Skeletal muscle tissue (tissue), 4 donors: ENCODE measurements around the gene MEIS2. TPM values are rescaled to one million over a fixed set of nuclear protein-coding genes. Genes with fewer than 3 reads are reported as not detected.

Experiments
- H3K27ac ChIP-seq: one replicate; pipeline ENCODE4 v1.7.0; 2013; ENCODE audit warnings: mild to moderate bottlenecking, low read depth, low read length, inconsistent platforms
- H3K27me3 ChIP-seq, 3 donors: one replicate each; pipeline ENCODE4 v1.7.0; 2013; ENCODE audit warnings: low read length in 3 of 3; ENCODE audit not compliant: control insufficient read depth in 3 of 3, insufficient read depth in 3 of 3
- H3K36me3 ChIP-seq, 3 donors: one replicate each; pipeline ENCODE4 v1.7.0; 2013; ENCODE audit warnings: low read length in 3 of 3; ENCODE audit not compliant: control insufficient read depth in 3 of 3, insufficient read depth in 3 of 3
- H3K4me1 ChIP-seq, 3 donors: one replicate each; pipeline ENCODE4 v1.7.0; 2013; ENCODE audit warnings: low read length in 3 of 3, mild to moderate bottlenecking in 3 of 3; ENCODE audit not compliant: control insufficient read depth in 3 of 3, insufficient read depth in 3 of 3
- H3K4me3 ChIP-seq, 3 donors: one replicate each; pipeline ENCODE4 v1.7.0; 2013; ENCODE audit warnings: low read length in 3 of 3
- H3K9ac ChIP-seq, 3 donors: one replicate each; pipeline ENCODE4 v1.7.0; 2013; ENCODE audit warnings: low read length in 3 of 3, mild to moderate bottlenecking in 3 of 3, moderate library complexity in 2 of 3, low read depth in 1 of 3
- H3K9me3 ChIP-seq, 3 donors: one replicate each; pipeline ENCODE4 v1.7.0; 2013; ENCODE audit warnings: low read length in 3 of 3; ENCODE audit not compliant: control insufficient read depth in 3 of 3
- total RNA-seq: library from RNA; depleted of rRNA; stranded (reverse); fragments of >200 nt; gene quantifications from one replicate; pipeline ENCODE4 v1.2.3, GENCODE V29; 2014
- donor health status: Osteomylitis.

Gene MEIS2
- total RNA-seq, 1 donor from 2014 or later, result 4.2 TPM

- Histone ChIP-seq H3K9ac (no peak overlapping the region), H3K27ac (no peak overlapping the region), H3K4me1 (no peaks in the 10 kb centered on the region), H3K4me3 (no peak overlapping the region), H3K36me3 (no peaks in the 10 kb centered on the region), H3K27me3 (peaks cover 2 to 10% (median 3%) of the 10 kb centered on the region in 3 donors), H3K9me3 (no peaks in the 10 kb centered on the region)
These were observed 20.0 kb downstream of the MEIS2 start for GRCh38 chr15:37080261-37080921.

- no peak overlapping the region for H3K27ac ChIP-seq
These were observed 20.6 kb downstream of the MEIS2 start for GRCh38 chr15:37079726-37080125.

GRCh38 chr15:37078566-37078965 is 21.8 kb downstream of the MEIS2 start:
- H3K4me1 ChIP-seq, result no peaks in the 10 kb centered on the region
- H3K36me3 ChIP-seq, result no peaks in the 10 kb centered on the region

More at GRCh38 chr15:37079726-37080125, 20.6 kb downstream of the MEIS2 start:
- no peak overlapping the region for H3K4me3 ChIP-seq
- no peaks in the 10 kb centered on the region for H3K9me3 ChIP-seq
- no peak overlapping the region for H3K9ac ChIP-seq
- H3K4me1 ChIP-seq, result no peaks in the 10 kb centered on the region
- H3K27me3 ChIP-seq, result peaks cover 2 to 10% (median 3%) of the 10 kb centered on the region in 3 donors
- no peaks in the 10 kb centered on the region for H3K36me3 ChIP-seq

GRCh38 chr15:37077623-37078351 is 22.6 kb downstream of the MEIS2 start:
- Histone ChIP-seq H3K27ac (no peak overlapping the region), H3K9ac (no peak overlapping the region), H3K4me1 (no peaks in the 10 kb centered on the region)

More at GRCh38 chr15:37078566-37078965, 21.8 kb downstream of the MEIS2 start:
- Histone ChIP-seq H3K9ac (no peak overlapping the region), H3K27me3 (peaks cover 1 to 13% (median 2%) of the 10 kb centered on the region in 3 donors), H3K4me3 (no peak overlapping the region), H3K27ac (no peak overlapping the region), H3K9me3 (no peaks in the 10 kb centered on the region)

GRCh38 chr15:37076543-37076942 is 23.8 kb downstream of the MEIS2 start:
- Histone ChIP-seq H3K9ac (no peak overlapping the region), H3K4me3 (no peak overlapping the region), H3K36me3 (no peaks in the 10 kb centered on the region), H3K27ac (no peak overlapping the region), H3K9me3 (no peaks in the 10 kb centered on the region), H3K4me1 (no peaks in the 10 kb centered on the region), H3K27me3 (peaks cover 0 to 13% (median 2%) of the 10 kb centered on the region in 3 donors)

More at GRCh38 chr15:37077623-37078351, 22.6 kb downstream of the MEIS2 start:
- Histone ChIP-seq H3K36me3 (no peaks in the 10 kb centered on the region), H3K27me3 (peaks cover 0 to 13% (median 2%) of the 10 kb centered on the region in 3 donors), H3K4me3 (no peak overlapping the region), H3K9me3 (no peaks in the 10 kb centered on the region)

GRCh38 chr15:37075777-37076176 is 24.6 kb downstream of the MEIS2 start:
- Histone ChIP-seq H3K27me3 (peaks cover 0 to 13% (median 2%) of the 10 kb centered on the region in 3 donors), H3K4me1 (no peaks in the 10 kb centered on the region), H3K4me3 (no peak overlapping the region), H3K9me3 (no peaks in the 10 kb centered on the region), H3K36me3 (no peaks in the 10 kb centered on the region), H3K9ac (no peak overlapping the region), H3K27ac (no peak overlapping the region)

GRCh38 chr15:37072181-37072580 is 28.2 kb downstream of the MEIS2 start:
- no peaks in the 10 kb centered on the region for H3K9me3 ChIP-seq
- H3K27me3 ChIP-seq, result peaks cover 0 to 6% (median 2%) of the 10 kb centered on the region in 3 donors
- no peak overlapping the region for H3K4me3 ChIP-seq
- no peaks in the 10 kb centered on the region for H3K4me1 ChIP-seq
- no peaks in the 10 kb centered on the region for H3K36me3 ChIP-seq
- H3K27ac ChIP-seq, result no peak overlapping the region
- no peak overlapping the region for H3K9ac ChIP-seq

GRCh38 chr15:37071134-37071533 is 29.2 kb downstream of the MEIS2 start:
- Histone ChIP-seq H3K27ac (no peak overlapping the region), H3K36me3 (no peaks in the 10 kb centered on the region)

GRCh38 chr15:37070686-37071085 is 29.7 kb downstream of the MEIS2 start:
- no peaks in the 10 kb centered on the region for H3K4me1 ChIP-seq
- H3K27me3 ChIP-seq, result peaks cover 0 to 2% (median 0%) of the 10 kb centered on the region in 3 donors
- no peak overlapping the region for H3K9ac ChIP-seq
- no peak overlapping the region for H3K4me3 ChIP-seq
- H3K36me3 ChIP-seq, result no peaks in the 10 kb centered on the region
- no peaks in the 10 kb centered on the region for H3K9me3 ChIP-seq
- H3K27ac ChIP-seq, result no peak overlapping the region

More at GRCh38 chr15:37071134-37071533, 29.2 kb downstream of the MEIS2 start:
- H3K4me3 ChIP-seq, result no peak overlapping the region
- no peaks in the 10 kb centered on the region for H3K9me3 ChIP-seq
- no peaks in the 10 kb centered on the region for H3K4me1 ChIP-seq
- H3K27me3 ChIP-seq, result peaks cover 0 to 3% (median 0%) of the 10 kb centered on the region in 3 donors
- H3K9ac ChIP-seq, result no peak overlapping the region

GRCh38 chr15:37061996-37062395 is 38.4 kb downstream of the MEIS2 start:
- Histone ChIP-seq H3K4me1 (no peaks in the 10 kb centered on the region), H3K36me3 (no peaks in the 10 kb centered on the region), H3K27me3 (peaks cover 0 to 5% (median 0%) of the 10 kb centered on the region in 3 donors), H3K9me3 (no peaks in the 10 kb centered on the region), H3K4me3 (no peak overlapping the region), H3K27ac (no peak overlapping the region), H3K9ac (no peak overlapping the region)
